SU-DHL-6 (cell line): ENCODE data around the gene KCNIP4.

Experiments used
- H2AFZ ChIP-seq: fragments of 200-600 bp; sonication (generic); 2 replicates; pipeline ENCODE4 v1.6.1; 2014; ENCODE audit warnings: low read depth, mild to moderate bottlenecking, moderate library complexity, mixed read lengths, antibody characterized with exemption, low read length; ENCODE audit not compliant: severe bottlenecking
- H3F3A ChIP-seq: fragments of 200-600 bp; shearing (Covaris generic); 2 replicates; pipeline ENCODE4 v1.6.0; 2016; ENCODE audit warnings: antibody characterized with exemption, mild to moderate bottlenecking; ENCODE audit not compliant: insufficient read depth
- H3K27ac ChIP-seq: fragments of 200-600 bp; sonication (generic); 2 replicates; pipeline ENCODE4 v1.5.1; 2016; ENCODE audit warnings: low read depth, mild to moderate bottlenecking, low read length, moderate library complexity, mixed read lengths
- H3K27me3 ChIP-seq: fragments of 200-600 bp; sonication (generic), shearing (Covaris generic); 2 replicates; pipeline ENCODE4 v1.6.0; 2014; ENCODE audit warnings: mild to moderate bottlenecking, low read length
- H3K36me3 ChIP-seq: fragments of 200-600 bp; sonication (generic); 2 replicates; pipeline ENCODE4 v1.6.1; 2014; ENCODE audit warnings: mild to moderate bottlenecking, low read length, mixed read lengths
- H3K4me2 ChIP-seq: fragments of 300-600, 200-600 bp; shearing (Covaris generic), sonication (generic); 2 replicates; pipeline ENCODE4 v1.6.0; 2014; ENCODE audit warnings: low read length, low read depth, mild to moderate bottlenecking; ENCODE audit not compliant: poor library complexity, severe bottlenecking
- H3K4me3 ChIP-seq: fragments of 200-600 bp; sonication (generic); 2 replicates; pipeline ENCODE4 v1.5.1; 2014; ENCODE audit warnings: antibody characterized with exemption, low read length, mild to moderate bottlenecking, mixed read lengths; ENCODE audit not compliant: insufficient read depth, poor library complexity, severe bottlenecking
- H3K79me2 ChIP-seq: fragments of 200-600 bp; sonication (generic); 2 replicates; pipeline ENCODE4 v1.6.1; 2014; ENCODE audit warnings: mild to moderate bottlenecking, low read length, moderate library complexity; ENCODE audit not compliant: insufficient read depth
- H3K9ac ChIP-seq: fragments of 200-600 bp; sonication (generic); 2 replicates; pipeline ENCODE4 v1.7.0; 2014; ENCODE audit warnings: mild to moderate bottlenecking, low read length
- H3K9me2 ChIP-seq: fragments of 200-600 bp; sonication (generic); replicated peaks from 2 replicates; pipeline ENCODE4 v1.6.1; 2014; ENCODE audit warnings: low read length; ENCODE audit not compliant: insufficient read depth
- H3K9me3 ChIP-seq: fragments of 200-600 bp; sonication (generic); 2 replicates; pipeline ENCODE4 v1.6.1; 2014; ENCODE audit warnings: low read length, mixed read lengths; ENCODE audit not compliant: insufficient read depth
- H4K20me1 ChIP-seq: fragments of 200-600 bp; sonication (generic); 2 replicates; pipeline ENCODE4 v1.6.1; 2014; ENCODE audit warnings: low read depth, mild to moderate bottlenecking, antibody characterized with exemption, low read length, moderate library complexity, mixed read lengths
- EZH2phosphoT487 ChIP-seq: fragments of 200-600 bp; sonication (generic), shearing (Covaris generic); conservative IDR thresholded peaks from 2 replicates; pipeline ENCODE4 v1.6.1; 2018; ENCODE audit warnings: mild to moderate bottlenecking, antibody characterized with exemption, low read length, moderate library complexity, mixed read lengths
- TF ChIP-seq, protein P1 (sequence below): fragments of 200-600 bp; sonication (generic); IDR thresholded peaks from one replicate; pipeline ENCODE4 v1.5.1; 2017; ENCODE audit warnings: antibody characterized with exemption, mild to moderate bottlenecking, low read length, moderate library complexity; ENCODE audit not compliant: insufficient read depth, poor library complexity, severe bottlenecking

The KCNIP4 gene

DNA sequence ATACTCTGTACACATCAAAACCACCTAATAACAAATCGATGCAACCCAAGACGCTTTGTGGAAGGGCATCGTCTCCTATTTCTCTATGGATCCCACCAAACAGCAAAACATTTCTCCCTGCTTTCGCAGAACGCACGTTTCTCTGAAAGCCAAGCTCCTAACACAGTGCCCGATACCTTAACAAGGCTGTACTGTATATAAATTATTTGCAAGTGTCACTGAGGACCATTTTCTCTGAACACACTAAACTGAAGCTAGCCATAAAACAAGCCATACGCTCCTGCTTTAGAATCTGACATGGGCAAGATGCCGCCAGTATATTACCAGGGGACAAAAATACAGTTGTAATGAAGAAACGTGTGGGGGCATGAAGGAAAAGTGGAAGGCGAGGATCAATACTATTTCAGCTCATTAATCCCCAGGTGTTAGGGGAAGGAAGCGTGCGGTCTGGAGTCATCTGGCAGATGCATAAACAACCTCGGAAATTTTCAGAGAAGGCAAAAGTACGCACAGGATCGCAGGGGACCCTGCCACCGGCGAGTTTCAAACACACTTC is 703 bp downstream of the KCNIP4 start:
- H3K9ac ChIP-seq: no peak overlapping the region
- H3F3A ChIP-seq: no peaks in the 10 kb centered on the region
- H3K4me3 ChIP-seq: no peak overlapping the region
- no peaks in the 10 kb centered on the region for H4K20me1 ChIP-seq
- no peaks in the 10 kb centered on the region for H3K27me3 ChIP-seq
- H3K9me3 ChIP-seq: no peaks in the 10 kb centered on the region
- no peak overlapping the region for H3K27ac ChIP-seq
- TF ChIP-seq EZH2phosphoT487: no peak
- TF ChIP-seq, protein P1, sequence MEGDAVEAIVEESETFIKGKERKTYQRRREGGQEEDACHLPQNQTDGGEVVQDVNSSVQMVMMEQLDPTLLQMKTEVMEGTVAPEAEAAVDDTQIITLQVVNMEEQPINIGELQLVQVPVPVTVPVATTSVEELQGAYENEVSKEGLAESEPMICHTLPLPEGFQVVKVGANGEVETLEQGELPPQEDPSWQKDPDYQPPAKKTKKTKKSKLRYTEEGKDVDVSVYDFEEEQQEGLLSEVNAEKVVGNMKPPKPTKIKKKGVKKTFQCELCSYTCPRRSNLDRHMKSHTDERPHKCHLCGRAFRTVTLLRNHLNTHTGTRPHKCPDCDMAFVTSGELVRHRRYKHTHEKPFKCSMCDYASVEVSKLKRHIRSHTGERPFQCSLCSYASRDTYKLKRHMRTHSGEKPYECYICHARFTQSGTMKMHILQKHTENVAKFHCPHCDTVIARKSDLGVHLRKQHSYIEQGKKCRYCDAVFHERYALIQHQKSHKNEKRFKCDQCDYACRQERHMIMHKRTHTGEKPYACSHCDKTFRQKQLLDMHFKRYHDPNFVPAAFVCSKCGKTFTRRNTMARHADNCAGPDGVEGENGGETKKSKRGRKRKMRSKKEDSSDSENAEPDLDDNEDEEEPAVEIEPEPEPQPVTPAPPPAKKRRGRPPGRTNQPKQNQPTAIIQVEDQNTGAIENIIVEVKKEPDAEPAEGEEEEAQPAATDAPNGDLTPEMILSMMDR: no peak
- no peaks in the 10 kb centered on the region for H3K9me2 ChIP-seq
- H2AFZ ChIP-seq: no peak overlapping the region
- no peak overlapping the region for H3K4me2 ChIP-seq
- H3K79me2 ChIP-seq: no peaks in the 10 kb centered on the region
- no peaks in the 10 kb centered on the region for H3K36me3 ChIP-seq

DNA sequence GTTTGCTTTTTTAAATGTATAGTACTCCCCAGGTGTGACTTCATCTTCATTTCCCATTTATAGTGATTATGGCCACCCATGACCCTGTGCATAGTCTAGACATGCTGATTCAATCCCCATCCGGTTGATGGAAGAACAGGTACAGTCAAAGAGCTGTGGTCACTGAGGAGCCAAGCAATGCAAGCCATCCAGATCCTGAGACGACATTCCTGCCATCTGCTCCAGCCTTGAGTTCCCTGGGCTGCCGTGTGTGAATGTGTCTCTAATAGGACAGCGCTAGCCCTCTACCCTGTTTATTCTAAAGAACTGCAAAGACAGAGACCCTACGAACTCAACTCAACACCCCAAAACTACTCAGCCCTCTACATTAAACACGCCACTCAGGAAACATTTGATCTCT is 1.7 kb downstream of the KCNIP4 start:
- H4K20me1 ChIP-seq: no peaks in the 10 kb centered on the region
- no peak overlapping the region for H3K4me2 ChIP-seq
- H3K36me3 ChIP-seq: no peaks in the 10 kb centered on the region
- no peak overlapping the region for H2AFZ ChIP-seq
- TF ChIP-seq, protein P1: no peak
- no peak for TF ChIP-seq EZH2phosphoT487
- H3K27me3 ChIP-seq: no peaks in the 10 kb centered on the region
- no peaks in the 10 kb centered on the region for H3K79me2 ChIP-seq
- H3K27ac ChIP-seq: no peak overlapping the region
- H3F3A ChIP-seq: no peaks in the 10 kb centered on the region
- H3K9ac ChIP-seq: no peak overlapping the region
- H3K9me2 ChIP-seq: no peaks in the 10 kb centered on the region
- H3K4me3 ChIP-seq: no peak overlapping the region
- H3K9me3 ChIP-seq: no peaks in the 10 kb centered on the region

DNA sequence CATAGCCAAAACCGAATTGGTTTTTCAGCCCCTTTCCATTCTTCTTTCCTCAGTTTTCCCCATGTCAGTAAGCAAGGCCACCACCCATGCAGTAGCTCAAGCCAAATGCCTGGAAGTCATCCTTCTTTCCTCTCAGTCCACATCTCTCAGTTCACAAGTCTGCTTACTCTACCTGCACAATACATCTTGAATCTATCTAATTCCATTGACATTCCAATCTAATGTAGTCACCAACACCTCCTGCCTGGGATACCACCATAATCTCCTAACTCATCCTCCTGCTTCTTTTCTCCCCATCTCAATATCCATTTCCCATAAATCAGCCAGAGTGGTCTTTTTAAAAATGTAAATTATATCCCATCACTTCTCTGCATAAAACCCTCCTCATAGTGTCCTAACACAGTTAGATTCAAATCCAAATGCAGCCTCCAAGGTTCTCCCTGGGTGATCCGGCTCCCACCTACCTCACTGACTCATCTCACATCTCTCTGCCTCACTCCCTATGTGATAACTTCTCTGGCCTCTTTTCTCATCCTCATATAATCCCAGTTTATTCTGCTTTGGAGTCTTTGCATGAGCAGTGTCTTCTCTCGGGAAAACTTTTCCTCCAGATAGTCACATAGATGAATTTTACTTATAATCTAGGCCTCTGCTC is 26.9 kb downstream of the KCNIP4 start:
- H3K4me3 ChIP-seq: no peak overlapping the region
- no peaks in the 10 kb centered on the region for H3K9me2 ChIP-seq
- no peak overlapping the region for H3K4me2 ChIP-seq
- H3K79me2 ChIP-seq: no peaks in the 10 kb centered on the region
- no peaks in the 10 kb centered on the region for H3K36me3 ChIP-seq
- H3K9me3 ChIP-seq: no peaks in the 10 kb centered on the region
- H3F3A ChIP-seq: no peaks in the 10 kb centered on the region
- H3K27ac ChIP-seq: no peak overlapping the region
- H3K9ac ChIP-seq: no peak overlapping the region
- TF ChIP-seq, protein P1: no peak
- TF ChIP-seq EZH2phosphoT487: no peak
- H2AFZ ChIP-seq: no peak overlapping the region
- H3K27me3 ChIP-seq: no peaks in the 10 kb centered on the region
- no peaks in the 10 kb centered on the region for H4K20me1 ChIP-seq
